ENCODE data around the gene MORC1. TPM values are rescaled to one million over a fixed set of nuclear protein-coding genes. Genes with fewer than 3 reads are reported as not detected.
A peak's percentile ranks its signal among the peaks of the same experiment; 100 is the strongest.

MORC1 gene
- total RNA-seq, 2 donors from 2014 or later = not detected

DNA sequence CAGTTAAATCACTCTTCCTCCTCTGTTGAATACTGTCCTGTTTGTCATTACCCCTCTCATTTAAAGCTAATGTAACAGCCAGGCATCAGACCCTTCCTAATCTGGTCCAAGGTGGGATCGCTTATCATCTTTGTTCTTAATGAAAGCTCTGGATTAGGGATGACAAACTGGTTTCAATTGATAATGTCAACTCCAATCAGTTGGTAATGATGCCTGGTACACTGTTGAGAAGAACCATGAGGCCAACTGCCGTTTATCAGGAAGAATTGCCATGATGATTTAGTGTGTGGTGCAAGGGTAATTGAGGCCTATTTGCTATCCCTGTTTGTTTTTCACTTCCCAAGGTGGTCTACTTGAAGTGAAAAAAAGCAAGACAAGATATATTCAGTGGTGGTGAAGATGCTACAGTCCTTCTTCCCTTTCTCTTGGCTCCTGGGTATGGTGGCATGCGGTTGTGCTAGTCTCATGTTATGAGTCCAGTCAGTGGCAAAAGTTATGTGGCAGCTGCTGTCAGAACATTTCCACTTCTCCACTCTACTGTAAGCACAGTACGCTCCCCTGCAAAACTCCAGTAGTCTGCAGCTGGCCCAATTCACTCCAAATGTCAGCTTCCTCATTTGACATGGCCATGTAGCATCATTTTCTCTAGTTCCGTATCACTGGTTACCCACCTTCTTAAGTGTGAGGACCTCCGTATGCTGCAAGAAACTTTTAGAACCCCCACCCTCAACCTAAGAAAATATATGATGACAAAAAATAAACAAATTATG lies 72.5 kb downstream of the MORC1 start:
- no peak for DNase-seq
- no peak for ATAC-seq
- intact Hi-C loops (cut with DNase I, micrococcal nuclease) = no loop called here

DNA sequence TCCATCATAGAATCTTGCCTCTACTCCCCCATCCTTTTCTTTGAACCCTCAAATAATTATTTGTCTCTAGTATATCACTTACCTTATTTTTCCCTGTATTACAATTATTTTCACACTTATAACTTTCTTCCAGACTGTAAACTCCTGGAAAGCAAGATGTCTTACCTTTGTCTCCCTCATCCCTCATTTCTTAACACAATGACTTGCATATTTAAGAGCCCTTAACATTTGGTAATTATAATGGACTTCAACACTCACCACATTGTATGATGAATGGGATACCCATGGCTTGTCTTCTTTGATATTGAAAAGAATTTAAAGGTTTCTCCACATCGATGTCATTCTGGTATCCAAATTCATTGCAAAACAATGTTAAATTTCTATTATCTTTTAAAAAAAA lies 82.9 kb downstream of the MORC1 start:
- intact Hi-C loops (cut with DNase I, micrococcal nuclease) = no loop called here
- ATAC-seq = no peak
- DNase-seq = no peak

DNA sequence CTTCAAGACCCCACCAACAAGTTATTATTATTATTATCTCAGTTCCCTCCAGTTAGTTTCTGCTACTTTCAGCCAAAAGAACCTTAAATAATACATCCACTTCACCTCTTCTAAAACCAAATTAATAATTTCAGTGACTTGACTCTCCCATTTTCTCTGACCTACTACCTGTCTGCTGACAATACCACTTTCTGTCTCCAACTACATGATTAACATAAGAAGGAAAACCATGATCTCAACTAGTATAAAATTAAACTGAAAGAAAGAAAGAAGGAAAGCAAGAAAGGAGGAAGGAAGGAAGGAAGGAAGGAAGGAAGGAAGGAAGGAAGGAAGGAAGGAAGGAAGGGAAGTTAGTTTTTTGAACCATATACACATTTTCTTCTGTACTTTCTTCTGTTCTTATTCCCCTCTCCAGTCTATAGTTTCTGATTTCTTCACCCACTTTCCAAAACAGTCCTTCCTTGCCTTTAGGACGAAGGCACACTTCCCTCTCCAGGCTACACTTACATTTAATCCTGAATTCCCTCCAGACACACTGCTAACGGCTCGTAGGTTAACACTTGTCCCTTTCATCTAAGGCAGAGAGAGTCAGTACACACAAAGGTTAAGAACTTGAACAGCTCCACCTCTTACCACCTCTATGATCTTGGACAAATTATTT lies 84.8 kb downstream of the MORC1 start:
- DNase-seq (no peak), ATAC-seq (no peak)
- intact Hi-C loops (cut with DNase I, micrococcal nuclease) = no loop called here

DNA sequence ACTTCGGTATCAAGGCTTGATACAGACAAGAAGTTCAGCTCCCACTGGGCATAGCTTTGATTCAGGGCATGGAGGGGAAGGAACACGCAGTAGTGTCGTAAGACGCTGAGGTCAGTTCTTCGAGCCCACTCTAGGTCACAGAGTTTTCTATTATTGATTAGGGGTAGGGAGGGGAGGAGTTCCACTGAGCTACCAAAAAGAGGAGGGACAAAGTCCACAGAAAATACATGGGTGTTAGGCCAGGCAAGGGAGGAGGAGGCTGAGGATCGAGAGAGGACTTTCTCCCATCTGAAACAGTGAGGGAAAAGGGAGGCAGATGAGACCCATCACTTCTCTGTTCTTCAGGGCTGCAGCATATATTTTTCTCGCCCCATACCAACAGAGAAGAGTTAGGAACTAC lies 89.2 kb downstream of the MORC1 start:
- no peak for DNase-seq
- ATAC-seq = no peak
- intact Hi-C loops (cut with DNase I, micrococcal nuclease) = no loop called here

DNA sequence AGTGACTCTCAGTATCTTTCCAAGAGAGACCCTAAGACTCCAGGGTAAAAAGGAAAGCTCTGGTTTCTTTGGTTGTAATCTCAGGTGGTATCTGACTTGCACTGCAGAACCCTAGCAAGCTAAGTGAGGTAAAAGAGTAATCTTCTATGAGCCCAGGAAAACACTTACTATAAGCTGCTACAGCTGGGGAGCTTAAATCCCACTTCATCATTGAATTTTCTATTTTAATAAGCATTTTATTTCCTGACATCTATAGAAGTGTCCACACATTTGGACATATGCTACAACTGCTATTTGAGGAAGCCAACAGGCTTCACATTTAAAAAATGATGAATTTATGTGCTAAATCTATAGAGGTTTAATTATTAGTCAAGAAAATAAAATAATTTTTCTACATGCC lies 91.1 kb downstream of the MORC1 start:
- DNase-seq (no peak), ATAC-seq (no peak)
- intact Hi-C loops (cut with DNase I, micrococcal nuclease) = no loop called here

DNA sequence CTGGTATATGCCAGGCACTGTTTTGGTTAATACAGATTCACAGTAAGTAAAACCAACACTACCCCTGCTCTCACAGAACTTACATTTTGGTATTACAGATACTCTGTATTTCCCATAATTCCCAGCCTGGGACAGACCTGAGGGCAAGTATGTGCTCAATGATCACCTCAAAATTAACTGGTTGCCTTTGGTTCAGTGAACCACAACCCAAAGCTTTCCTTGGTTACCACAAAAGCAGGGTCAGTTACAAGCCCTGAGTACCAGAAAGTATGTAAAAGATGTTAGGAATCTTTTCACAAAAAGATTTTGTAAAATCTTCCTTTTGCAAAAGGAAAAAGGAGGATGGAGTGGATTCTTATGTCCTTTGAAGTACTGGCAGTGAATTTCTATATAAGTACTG lies 92.0 kb downstream of the MORC1 start:
- no peak for ATAC-seq
- no peak for DNase-seq
- intact Hi-C loops (cut with DNase I, micrococcal nuclease) = no loop called here

DNA sequence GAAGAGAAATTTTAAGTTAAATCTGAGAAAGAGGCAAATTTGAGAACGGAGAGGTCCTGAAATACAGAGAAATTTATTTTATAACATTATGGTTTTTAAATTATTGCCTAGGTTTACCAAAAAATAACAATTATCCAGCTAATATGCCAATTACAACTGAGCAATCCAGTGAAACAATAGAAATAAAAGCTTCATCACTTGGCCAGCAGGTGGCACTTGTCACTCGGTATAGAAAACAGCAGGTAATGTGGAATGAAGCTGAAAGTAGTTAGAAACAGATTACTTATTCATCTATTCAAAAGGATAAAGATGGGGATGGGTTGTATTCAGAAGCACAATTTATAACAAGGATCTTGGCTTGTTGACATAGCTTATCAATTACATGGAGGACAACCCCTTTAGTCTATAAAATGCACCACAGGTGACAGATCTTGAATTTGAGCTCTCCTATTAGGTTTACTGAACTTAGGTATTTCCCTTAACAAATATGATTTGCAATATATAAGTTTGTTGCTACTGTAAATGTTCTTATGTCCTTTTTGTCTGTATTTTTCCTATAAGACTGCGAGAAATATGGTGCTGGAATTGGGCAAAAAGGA lies 94.2 kb downstream of the MORC1 start:
- DNase-seq (peak; percentile 24 to 32), ATAC-seq (peak; percentile 59)
- intact Hi-C loops (cut with DNase I, micrococcal nuclease) = no loop called here

DNA sequence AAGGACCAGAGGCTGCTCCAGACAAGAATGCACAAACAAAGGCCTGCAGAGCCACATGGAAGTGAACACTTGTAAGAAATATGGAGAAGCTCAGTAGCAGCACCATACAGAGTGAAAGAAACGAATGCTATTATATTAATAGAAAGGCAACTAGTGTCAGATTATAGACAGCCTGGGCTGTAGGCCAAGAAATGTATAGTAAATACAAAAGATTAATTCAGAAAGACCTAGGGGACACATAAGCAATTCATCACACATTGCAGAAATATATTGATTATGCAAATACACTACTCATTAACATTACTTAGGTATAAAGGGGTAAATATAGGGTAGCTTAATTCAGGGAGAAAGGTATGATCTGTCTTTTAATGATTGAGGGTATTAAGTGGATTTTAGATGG lies 94.8 kb downstream of the MORC1 start:
- DNase-seq (no peak), ATAC-seq (no peak)
- intact Hi-C loops (cut with DNase I, micrococcal nuclease) = no loop called here

DNA sequence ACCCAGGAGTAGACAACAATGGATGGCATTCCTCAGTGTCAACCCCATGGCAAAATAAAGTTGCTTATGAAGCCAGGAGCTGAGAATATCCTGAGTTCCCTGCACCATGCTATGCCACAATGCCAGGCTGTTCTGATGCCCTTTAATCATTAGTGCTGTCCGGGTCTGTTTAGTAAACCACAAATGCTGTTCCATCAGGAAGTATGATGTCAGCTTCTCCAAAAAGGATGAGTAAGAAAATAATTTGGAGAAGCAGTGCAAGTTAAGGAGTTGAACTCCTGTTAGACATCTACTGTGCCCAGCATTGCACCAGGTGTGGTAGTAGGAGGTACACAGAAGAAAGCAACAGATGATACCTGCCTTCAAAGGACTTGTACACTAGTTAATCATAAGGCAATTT lies 96.4 kb downstream of the MORC1 start:
- intact Hi-C loops (cut with DNase I, micrococcal nuclease) = no loop called here
- DNase-seq (no peak), ATAC-seq (no peak)

DNA sequence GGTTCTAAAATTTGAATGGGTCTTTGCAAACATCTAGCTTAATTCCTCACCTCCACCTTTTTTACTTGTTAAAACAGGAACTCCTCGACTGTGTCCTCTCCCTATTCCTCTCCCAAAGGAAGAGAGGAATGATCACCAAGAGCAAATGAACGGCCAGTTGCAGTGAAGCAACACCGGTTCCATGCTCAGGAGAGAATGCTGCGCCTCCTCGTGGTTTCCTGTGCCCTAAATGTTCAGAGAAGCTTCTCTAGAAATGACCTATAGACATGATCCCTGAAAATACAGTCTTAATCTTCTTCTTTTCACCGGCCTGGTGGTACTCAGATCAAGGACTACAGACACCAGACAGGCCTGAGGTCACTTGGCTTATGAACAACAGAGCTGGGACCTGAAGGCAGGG lies 99.1 kb downstream of the MORC1 start:
- ATAC-seq = no peak
- no peak for DNase-seq
- intact Hi-C loops (cut with DNase I, micrococcal nuclease) = no loop called here

DNA sequence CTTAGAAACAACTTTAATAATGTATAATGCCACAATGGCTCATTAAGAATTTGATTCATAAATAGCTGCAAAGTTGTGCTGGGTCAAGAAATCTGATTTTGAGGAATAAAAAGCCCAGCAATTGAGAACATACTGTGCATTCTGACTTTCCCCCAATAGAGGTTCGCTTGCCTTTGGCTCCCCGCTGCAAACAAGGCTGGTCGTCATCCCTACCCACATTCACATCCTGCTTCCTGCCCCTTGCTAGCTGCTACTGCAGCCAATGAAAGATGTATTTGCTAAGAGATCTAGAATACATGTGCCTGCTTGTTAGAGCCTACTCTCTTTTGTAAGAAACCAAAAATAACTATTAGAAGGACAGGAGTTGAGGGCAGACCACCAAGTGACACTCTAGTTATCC lies 112.5 kb downstream of the MORC1 start:
- no peak for DNase-seq
- ATAC-seq = no peak
- intact Hi-C loops (cut with DNase I, micrococcal nuclease) = no loop called here

DNA sequence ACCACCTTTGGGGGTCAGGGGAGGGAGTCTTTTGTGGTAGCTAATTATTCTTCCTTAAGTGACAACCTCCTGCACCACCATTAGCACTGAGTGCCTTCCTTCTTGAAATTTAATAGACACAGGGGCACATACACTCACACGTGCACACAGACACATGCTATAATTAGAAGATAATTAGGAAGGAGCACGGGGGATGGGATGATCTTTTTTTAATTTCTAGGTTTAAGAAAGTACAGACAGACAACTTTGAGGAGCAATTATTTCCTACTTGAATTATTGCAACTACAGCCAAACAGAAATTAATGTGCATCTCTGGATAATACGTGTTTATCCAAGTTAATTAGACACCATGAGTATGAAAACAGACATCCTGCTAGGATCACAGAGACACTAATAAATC lies 119.5 kb downstream of the MORC1 start:
- intact Hi-C loops (cut with DNase I, micrococcal nuclease) = no loop called here
- ATAC-seq = no peak
- no peak for DNase-seq

DNA sequence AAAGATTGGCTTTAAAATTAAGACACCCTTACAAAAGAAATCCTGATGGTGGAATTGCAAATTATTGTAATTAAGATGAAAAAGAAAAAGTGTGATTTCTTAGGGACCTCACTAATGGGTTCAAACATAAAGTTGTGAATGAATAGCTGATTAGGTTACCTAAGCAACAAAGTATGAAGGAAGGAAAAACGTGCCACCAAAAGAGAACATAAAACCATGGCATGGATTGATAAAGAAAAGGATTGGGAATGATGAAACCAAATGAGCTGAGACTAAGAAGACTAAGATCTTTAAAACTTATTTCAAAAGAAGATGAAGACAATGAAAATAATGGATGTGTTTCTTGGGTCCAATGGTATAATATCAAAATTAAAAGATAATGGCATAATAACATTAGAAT lies 132.1 kb downstream of the MORC1 start:
- ATAC-seq (no peak), DNase-seq (no peak)
- intact Hi-C loops (cut with DNase I, micrococcal nuclease) = no loop called here

DNA sequence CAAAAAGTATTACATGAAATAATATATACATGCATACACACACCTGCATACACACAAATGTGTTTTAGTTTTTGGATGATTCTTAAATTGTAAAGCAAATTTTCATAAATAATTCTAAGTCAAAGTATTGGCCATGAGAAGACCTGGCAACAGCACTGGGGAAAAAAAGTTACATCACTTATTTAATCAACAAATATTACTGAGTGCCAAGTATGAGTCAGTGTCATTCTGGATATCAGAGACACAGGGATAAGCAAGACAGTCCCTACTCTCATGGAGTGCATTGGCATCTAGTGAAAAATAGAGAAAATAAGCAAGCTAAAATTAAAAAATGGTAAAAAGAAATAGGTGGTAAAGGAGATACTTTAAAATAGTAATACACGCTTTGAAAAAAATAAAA lies 134.9 kb downstream of the MORC1 start:
- ATAC-seq (no peak), DNase-seq (no peak)
- intact Hi-C loops (cut with DNase I, micrococcal nuclease) = no loop called here

DNA sequence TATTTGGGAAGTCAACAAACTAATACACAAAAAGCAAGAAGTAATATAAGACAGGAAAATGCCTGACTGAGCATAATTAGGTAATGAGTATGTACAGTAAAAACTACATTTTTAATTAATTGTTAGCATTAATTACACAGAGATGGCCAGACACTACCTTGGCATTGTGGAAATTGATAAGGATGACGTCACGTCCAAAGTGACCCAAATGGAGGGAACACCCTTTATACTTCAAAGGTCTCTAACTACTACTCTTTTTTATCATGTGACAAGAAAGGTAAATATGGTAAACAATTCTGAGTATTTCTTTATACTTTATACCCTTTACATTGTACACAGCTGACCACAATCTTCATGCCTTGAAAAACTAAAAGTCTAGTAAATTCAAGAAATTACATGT lies 141.9 kb downstream of the MORC1 start:
- DNase-seq = no peak
- no peak for ATAC-seq
- intact Hi-C loops (cut with DNase I, micrococcal nuclease) = no loop called here

DNA sequence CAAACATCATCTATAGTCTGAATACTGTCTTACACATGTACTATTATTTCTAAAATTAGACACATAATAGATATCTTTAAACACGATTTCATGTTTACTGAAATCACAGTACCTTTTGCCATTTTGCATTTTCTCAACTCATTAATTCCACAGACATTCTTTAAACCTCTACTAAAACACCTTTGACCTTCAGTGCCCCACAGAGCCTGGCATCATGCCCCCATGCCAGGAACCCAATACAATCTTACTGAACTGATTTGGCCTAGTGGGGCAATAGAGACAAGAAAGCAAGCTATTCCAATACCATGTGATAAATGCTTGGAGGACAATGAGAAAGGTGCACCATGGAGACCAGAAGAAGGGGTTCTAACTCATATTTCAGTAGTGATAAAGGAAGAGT lies 144.9 kb downstream of the MORC1 start:
- DNase-seq = no peak
- intact Hi-C loops (cut with DNase I, micrococcal nuclease) = no loop called here
- ATAC-seq = no peak

DNA sequence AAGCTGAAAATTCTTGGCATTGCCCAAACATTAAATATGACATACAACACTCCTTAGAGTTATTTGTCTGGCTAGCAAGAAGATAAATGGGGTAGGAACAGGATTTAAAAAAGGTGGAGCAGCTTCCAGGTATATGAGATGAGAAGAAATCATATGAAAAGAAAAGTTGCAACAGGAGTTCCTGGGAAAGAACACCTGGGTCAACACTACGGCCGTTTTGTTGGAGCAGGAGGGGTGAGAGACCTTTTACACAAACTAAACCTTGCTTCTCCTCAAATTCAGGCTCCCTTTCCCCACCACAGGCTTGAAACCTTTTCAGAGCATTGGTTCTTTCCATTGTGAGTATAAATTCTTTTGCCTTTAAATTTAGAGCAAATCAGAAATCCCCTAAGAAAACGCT lies 145.5 kb downstream of the MORC1 start:
- ATAC-seq (no peak), DNase-seq (no peak)
- intact Hi-C loops (cut with DNase I, micrococcal nuclease) = no loop called here

DNA sequence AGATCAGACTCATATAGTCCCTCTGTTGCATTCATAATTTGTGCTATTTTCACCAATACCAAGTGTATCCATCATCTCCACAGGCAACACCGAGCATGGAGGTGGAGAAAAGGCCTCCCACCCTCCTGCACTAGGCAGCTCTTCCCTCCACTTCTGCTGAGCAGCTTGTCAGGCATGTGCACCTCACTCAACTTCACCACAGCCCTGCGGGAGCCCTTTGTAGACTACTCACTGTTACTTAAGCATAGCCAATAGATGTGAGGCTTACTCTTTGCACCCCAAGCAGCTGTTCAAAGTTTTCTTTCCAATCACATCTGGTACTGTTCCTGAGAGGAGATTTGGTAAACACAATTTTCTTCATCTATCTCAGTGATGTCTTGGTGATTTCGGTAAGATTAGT lies 147.4 kb downstream of the MORC1 start:
- intact Hi-C loops (cut with DNase I, micrococcal nuclease) = no loop called here
- no peak for DNase-seq
- no peak for ATAC-seq

DNA sequence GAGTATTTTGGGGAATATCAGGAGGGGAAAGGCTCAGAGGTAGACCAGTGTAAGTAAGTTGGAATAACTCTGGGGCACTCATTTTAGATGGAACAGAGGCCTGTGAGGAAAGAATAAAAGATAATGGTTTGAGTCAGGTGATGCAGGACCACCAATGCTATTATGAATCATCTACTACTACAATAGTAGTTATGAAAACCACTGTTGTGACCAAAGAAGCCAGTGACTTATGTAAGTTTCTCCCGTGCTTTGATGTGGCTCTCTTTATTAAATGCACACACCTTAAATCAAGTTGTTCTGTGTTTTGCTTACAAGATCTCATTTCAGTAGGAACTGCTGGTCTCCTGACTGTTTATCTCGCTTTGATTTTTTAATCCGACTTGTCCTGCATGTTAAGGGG lies 151.2 kb downstream of the MORC1 start:
- no peak for ATAC-seq
- DNase-seq = no peak
- intact Hi-C loops (cut with DNase I, micrococcal nuclease) = no loop called here

DNA sequence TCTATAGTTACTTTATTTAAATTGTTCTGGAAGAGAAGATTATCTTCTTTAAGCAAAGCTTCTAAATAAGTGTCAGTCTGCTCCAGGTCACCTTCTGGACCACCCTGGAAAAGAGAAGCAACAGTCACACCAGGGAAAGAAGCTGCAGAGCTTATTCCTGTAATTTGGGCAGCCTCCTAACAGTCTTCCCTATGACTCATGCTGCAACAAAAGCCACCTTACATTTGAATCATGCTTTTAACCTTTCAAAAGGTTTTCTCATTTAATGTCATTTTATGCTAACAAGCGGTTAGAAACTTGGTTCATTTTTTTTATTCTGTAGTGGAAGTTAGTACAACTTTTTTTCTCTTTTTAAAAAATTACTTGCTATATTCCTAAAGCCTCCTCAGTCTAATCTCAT lies 158.9 kb downstream of the MORC1 start:
- ATAC-seq = no peak
- DNase-seq = no peak
- intact Hi-C loops (cut with DNase I, micrococcal nuclease) = no loop called here

DNA sequence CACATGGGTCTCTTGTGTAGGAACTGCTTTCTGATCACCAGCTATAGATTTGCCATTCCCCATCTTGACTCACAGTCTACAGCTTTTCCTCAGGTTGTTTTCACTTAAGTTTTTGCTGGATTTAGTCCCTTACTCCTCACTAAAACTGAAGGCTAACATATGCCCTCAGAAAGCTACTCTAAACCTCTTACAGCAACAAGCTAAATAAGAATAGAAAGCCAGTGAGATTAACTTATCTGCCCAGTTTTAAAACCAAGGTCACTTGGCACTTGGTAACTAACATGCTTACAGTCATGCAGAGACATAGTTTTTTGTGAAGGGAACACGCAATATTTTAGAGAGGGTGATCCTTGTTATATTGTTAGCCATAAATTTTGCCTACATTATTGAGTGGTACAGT lies 164.2 kb downstream of the MORC1 start, which contains the start of gene GUCA1C:
Gene GUCA1C, minus strand, starts transcription at position 180 of the 400 bp plus-strand sequence. Its CDS starts 117 bp downstream, at position 63.
- DNase-seq = no peak
- no peak for ATAC-seq
- intact Hi-C loops (cut with DNase I, micrococcal nuclease) = no loop called here
